Measurements from ENCODE around the gene SP3.
A peak's percentile ranks its signal among the peaks of the same experiment; 100 is the strongest.

Gene SP3

DNA sequence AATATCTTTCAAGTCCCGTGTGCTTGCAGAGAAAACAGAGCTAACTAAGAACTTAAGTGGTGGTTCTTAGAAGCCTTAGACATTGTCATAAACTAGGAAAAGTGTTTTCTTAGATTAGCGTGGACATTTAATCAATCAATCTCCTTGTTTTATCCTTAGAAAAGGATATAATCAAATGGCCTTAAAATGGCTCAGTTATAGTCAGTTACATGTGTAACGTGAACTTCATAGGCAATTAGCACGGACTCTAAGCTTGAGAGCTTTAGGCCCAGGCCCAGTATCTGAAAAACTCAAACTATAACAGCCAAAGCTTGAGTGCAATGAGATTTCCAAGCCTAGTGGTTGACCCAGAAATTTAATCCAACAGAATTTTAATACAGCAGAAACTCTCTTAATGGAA, 43.5 kb upstream of the SP3 start:
- no peaks in the 10 kb centered on the region for H3K36me3 ChIP-seq (ENCODE audit: control insufficient read depth in 1 of 2, insufficient read depth in 2 of 2, low read length in 2 of 2)
- no peak overlapping the region for H3K9ac ChIP-seq (ENCODE audit: low read length)
- H3K27me3 ChIP-seq (ENCODE audit: insufficient read depth, low read length) = no peaks in the 10 kb centered on the region
- H3K14ac ChIP-seq (ENCODE audit: low read length) = no peak overlapping the region
- H3K4me2 ChIP-seq (ENCODE audit: low read length) = no peak overlapping the region
- no peak overlapping the region for H4K12ac ChIP-seq (ENCODE audit: low read depth, low read length)
- no peak for DNase-seq
- H2BK5ac ChIP-seq (ENCODE audit: low read depth, low read length, poor library complexity) = no peak overlapping the region
- no peak overlapping the region for H4K91ac ChIP-seq (ENCODE audit: low read depth, low read length)
- H3K27ac ChIP-seq (ENCODE audit: low read depth, low read length) = peak overlapping the region; percentile 13
- H2AFZ ChIP-seq (ENCODE audit: insufficient read depth, low read length, poor library complexity) = no peak overlapping the region
- no peak overlapping the region for H2BK12ac ChIP-seq (ENCODE audit: low read length)
- H3K79me2 ChIP-seq (ENCODE audit: control insufficient read depth, insufficient read depth, low read length, poor library complexity) = peaks cover 6% of the 10 kb centered on the region
- H3K18ac ChIP-seq (ENCODE audit: low read length) = no peak overlapping the region
- no peak overlapping the region for H4K8ac ChIP-seq (ENCODE audit: low read depth, low read length)
- no peak overlapping the region for H3K23ac ChIP-seq (ENCODE audit: low read length)
- H3K9me3 ChIP-seq (ENCODE audit: insufficient read depth, low read depth, low read length) = no peaks in the 10 kb centered on the region
- no peak overlapping the region for H2AK5ac ChIP-seq (ENCODE audit: low read length)
- H2BK120ac ChIP-seq (ENCODE audit: insufficient read depth, low read length, poor library complexity) = no peak overlapping the region
- WGBS (ENCODE audit: extremely low coverage, insufficient coverage, insufficient read length) = no CpG with 5 or more reads among the region's 4 CpGs
- no peak overlapping the region for H3K4me3 ChIP-seq (ENCODE audit: low read depth, low read length)
- H3K79me1 ChIP-seq (ENCODE audit: low read length) = peaks cover 33% of the 10 kb centered on the region
- H3K4me1 ChIP-seq (ENCODE audit: control insufficient read depth in 1 of 2, insufficient read depth in 2 of 2, low read length in 2 of 2) = peaks cover 27 to 32% of the 10 kb centered on the region in 2 experiments
- H3K4ac ChIP-seq (ENCODE audit: low read depth, low read length) = no peak overlapping the region

DNA sequence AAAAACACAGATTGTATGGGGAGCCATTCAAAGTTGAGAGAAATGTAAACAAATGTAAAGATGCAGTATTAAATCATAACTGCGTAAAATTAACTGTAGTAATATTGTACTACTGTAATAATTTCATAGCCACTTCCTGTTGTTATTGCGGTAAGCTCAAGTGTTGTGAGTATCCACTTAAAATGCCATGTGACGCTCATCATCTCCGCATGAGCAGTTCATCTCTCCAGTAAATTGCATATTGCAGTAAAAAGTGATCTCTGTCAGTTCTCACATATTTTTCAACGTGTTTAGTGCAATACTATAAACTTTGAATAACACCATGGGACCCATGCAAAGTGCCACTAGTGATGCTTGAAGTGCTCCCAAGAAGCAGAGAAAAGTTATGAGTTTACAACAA, 41.8 kb upstream of the SP3 start:
- DNase-seq = no peak
- Histone ChIP-seq H3K27ac (ENCODE audit: low read depth, low read length) (no peak overlapping the region), H3K9me3 (ENCODE audit: insufficient read depth, low read depth, low read length) (no peaks in the 10 kb centered on the region), H3K36me3 (ENCODE audit: control insufficient read depth in 1 of 2, insufficient read depth in 2 of 2, low read length in 2 of 2) (no peaks in the 10 kb centered on the region), H3K18ac (ENCODE audit: low read length) (no peak overlapping the region), H4K12ac (ENCODE audit: low read depth, low read length) (no peak overlapping the region), H3K4me1 (ENCODE audit: control insufficient read depth in 1 of 2, insufficient read depth in 2 of 2, low read length in 2 of 2) (peaks cover 17 to 21% of the 10 kb centered on the region in 2 experiments), H4K8ac (ENCODE audit: low read depth, low read length) (no peak overlapping the region), H3K79me1 (ENCODE audit: low read length) (peaks cover 18% of the 10 kb centered on the region), H3K27me3 (ENCODE audit: insufficient read depth, low read length) (no peaks in the 10 kb centered on the region), H2AK5ac (ENCODE audit: low read length) (no peak overlapping the region), H2BK5ac (ENCODE audit: low read depth, low read length, poor library complexity) (no peak overlapping the region), H3K79me2 (ENCODE audit: control insufficient read depth, insufficient read depth, low read length, poor library complexity) (no peaks in the 10 kb centered on the region), H2BK12ac (ENCODE audit: low read length) (no peak overlapping the region), H3K14ac (ENCODE audit: low read length) (no peak overlapping the region), H2AFZ (ENCODE audit: insufficient read depth, low read length, poor library complexity) (no peak overlapping the region), H3K9ac (ENCODE audit: low read length) (no peak overlapping the region), H3K23ac (ENCODE audit: low read length) (no peak overlapping the region), H2BK120ac (ENCODE audit: insufficient read depth, low read length, poor library complexity) (no peak overlapping the region), H3K4me3 (ENCODE audit: low read depth, low read length) (no peak overlapping the region), H4K91ac (ENCODE audit: low read depth, low read length) (no peak overlapping the region), H3K4me2 (ENCODE audit: low read length) (no peak overlapping the region), H3K4ac (ENCODE audit: low read depth, low read length) (no peak overlapping the region)
- WGBS (ENCODE audit: extremely low coverage, insufficient coverage, insufficient read length) = no CpG with 5 or more reads among the region's 5 CpGs

DNA sequence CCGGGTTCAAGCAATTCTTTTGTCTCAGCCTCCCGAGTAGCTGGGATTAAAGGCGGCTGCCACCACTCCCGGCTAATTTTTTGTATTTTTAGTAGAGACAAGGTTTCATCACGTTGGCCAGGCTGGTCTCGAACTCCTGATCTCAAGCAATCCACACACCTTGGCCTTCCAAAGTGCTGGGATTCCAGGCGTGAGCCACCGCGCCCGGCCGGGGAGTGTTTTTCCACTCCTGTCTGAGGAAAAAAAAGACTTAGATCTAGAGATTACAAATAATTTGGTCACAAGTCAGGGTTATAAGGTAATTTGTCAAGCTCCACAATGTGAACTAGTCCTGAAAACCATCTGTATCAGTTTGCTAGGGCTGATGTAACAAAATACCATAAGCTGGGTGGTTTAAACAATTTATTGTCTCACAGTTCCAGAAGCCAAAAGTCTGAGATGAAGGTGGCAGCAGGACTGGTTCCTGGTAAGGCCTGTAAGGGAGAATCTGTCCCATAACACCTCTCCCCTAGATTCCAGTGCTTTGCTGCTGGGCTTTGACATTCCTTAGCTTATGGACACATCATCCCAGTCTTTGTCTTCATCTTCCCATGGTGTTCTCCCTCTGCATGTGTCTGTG, 40.7 kb upstream of the SP3 start:
- Histone ChIP-seq H3K4me1 (ENCODE audit: control insufficient read depth in 1 of 2, insufficient read depth in 2 of 2, low read length in 2 of 2) (peaks cover 17 to 21% of the 10 kb centered on the region in 2 experiments), H3K18ac (ENCODE audit: low read length) (no peak overlapping the region), H3K79me2 (ENCODE audit: control insufficient read depth, insufficient read depth, low read length, poor library complexity) (no peaks in the 10 kb centered on the region), H3K4me2 (ENCODE audit: low read length) (no peak overlapping the region), H2BK120ac (ENCODE audit: insufficient read depth, low read length, poor library complexity) (peak overlapping the region; percentile 65), H2AK5ac (ENCODE audit: low read length) (no peak overlapping the region), H3K36me3 (ENCODE audit: control insufficient read depth in 1 of 2, insufficient read depth in 2 of 2, low read length in 2 of 2) (no peaks in the 10 kb centered on the region), H2AFZ (ENCODE audit: insufficient read depth, low read length, poor library complexity) (no peak overlapping the region), H3K27me3 (ENCODE audit: insufficient read depth, low read length) (no peaks in the 10 kb centered on the region), H3K27ac (ENCODE audit: low read depth, low read length) (peak overlapping the region; percentile 82), H4K12ac (ENCODE audit: low read depth, low read length) (no peak overlapping the region), H3K4ac (ENCODE audit: low read depth, low read length) (no peak overlapping the region), H4K91ac (ENCODE audit: low read depth, low read length) (peak overlapping the region; percentile 80), H3K14ac (ENCODE audit: low read length) (peak overlapping the region; percentile 19), H2BK5ac (ENCODE audit: low read depth, low read length, poor library complexity) (peak overlapping the region; percentile 55), H4K8ac (ENCODE audit: low read depth, low read length) (peak overlapping the region; percentile 39), H2BK12ac (ENCODE audit: low read length) (peak overlapping the region; percentile 83), H3K9ac (ENCODE audit: low read length) (no peak overlapping the region), H3K23ac (ENCODE audit: low read length) (no peak overlapping the region), H3K4me3 (ENCODE audit: low read depth, low read length) (no peak overlapping the region), H3K79me1 (ENCODE audit: low read length) (peaks cover 18% of the 10 kb centered on the region), H3K9me3 (ENCODE audit: insufficient read depth, low read depth, low read length) (no peaks in the 10 kb centered on the region)
- no CpG with 5 or more reads among the region's 11 CpGs for WGBS (ENCODE audit: extremely low coverage, insufficient coverage, insufficient read length)
- peak; percentile 89 to 98 for DNase-seq

DNA sequence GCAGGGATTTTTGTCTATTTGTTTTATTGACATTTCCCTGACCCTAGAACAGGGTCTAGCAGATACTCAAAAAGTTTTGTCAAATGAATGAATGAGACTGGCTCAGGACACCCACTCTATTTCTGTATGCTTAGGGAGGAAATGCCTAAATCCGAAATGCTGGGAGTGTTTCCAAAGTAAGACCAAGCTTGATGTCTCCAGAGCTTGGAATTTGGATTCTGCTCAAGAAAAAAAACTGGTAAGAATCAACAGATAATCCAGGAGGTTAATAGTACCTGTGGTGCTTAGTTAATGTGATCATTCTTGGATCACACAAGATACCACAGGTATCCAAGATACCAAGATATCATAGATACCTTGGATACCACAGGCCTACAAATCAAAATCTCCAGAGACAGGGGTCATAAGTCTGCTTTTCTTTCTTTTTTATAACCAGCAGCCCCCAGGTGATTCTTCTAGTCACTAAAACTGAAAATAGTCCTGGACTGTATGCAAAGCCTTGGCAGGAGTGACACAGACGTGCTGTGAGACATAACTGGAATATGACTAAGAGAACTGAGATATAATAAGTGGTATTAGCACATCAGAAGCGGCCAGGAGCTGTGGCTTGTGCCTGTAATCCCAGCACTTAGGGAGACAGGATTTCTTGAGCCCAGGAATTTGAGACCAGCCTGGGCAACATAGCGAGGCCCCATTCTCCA, 39.9 kb upstream of the SP3 start:
- H3K23ac ChIP-seq (ENCODE audit: low read length) = no peak overlapping the region
- H3K4ac ChIP-seq (ENCODE audit: low read depth, low read length) = no peak overlapping the region
- H4K91ac ChIP-seq (ENCODE audit: low read depth, low read length) = no peak overlapping the region
- H3K4me3 ChIP-seq (ENCODE audit: low read depth, low read length) = no peak overlapping the region
- peak overlapping the region; percentile 42 for H2BK12ac ChIP-seq (ENCODE audit: low read length)
- H2AFZ ChIP-seq (ENCODE audit: insufficient read depth, low read length, poor library complexity) = no peak overlapping the region
- no peak overlapping the region for H2AK5ac ChIP-seq (ENCODE audit: low read length)
- no CpG with 5 or more reads among the region's 4 CpGs for WGBS (ENCODE audit: extremely low coverage, insufficient coverage, insufficient read length)
- H3K4me1 ChIP-seq (ENCODE audit: control insufficient read depth in 1 of 2, insufficient read depth in 2 of 2, low read length in 2 of 2) = peaks cover 17 to 21% of the 10 kb centered on the region in 2 experiments
- no peaks in the 10 kb centered on the region for H3K79me2 ChIP-seq (ENCODE audit: control insufficient read depth, insufficient read depth, low read length, poor library complexity)
- peak overlapping the region; percentile 82 for H3K27ac ChIP-seq (ENCODE audit: low read depth, low read length)
- H4K12ac ChIP-seq (ENCODE audit: low read depth, low read length) = no peak overlapping the region
- H3K36me3 ChIP-seq (ENCODE audit: control insufficient read depth in 1 of 2, insufficient read depth in 2 of 2, low read length in 2 of 2) = no peaks in the 10 kb centered on the region
- H4K8ac ChIP-seq (ENCODE audit: low read depth, low read length) = no peak overlapping the region
- peak overlapping the region; percentile 68 for H2BK120ac ChIP-seq (ENCODE audit: insufficient read depth, low read length, poor library complexity)
- H3K18ac ChIP-seq (ENCODE audit: low read length) = no peak overlapping the region
- peak; percentile 87 to 91 for DNase-seq
- H3K4me2 ChIP-seq (ENCODE audit: low read length) = no peak overlapping the region
- no peak overlapping the region for H3K9ac ChIP-seq (ENCODE audit: low read length)
- H3K79me1 ChIP-seq (ENCODE audit: low read length) = peaks cover 18% of the 10 kb centered on the region
- H2BK5ac ChIP-seq (ENCODE audit: low read depth, low read length, poor library complexity) = peak overlapping the region; percentile 16
- no peaks in the 10 kb centered on the region for H3K27me3 ChIP-seq (ENCODE audit: insufficient read depth, low read length)
- H3K9me3 ChIP-seq (ENCODE audit: insufficient read depth, low read depth, low read length) = no peaks in the 10 kb centered on the region
- no peak overlapping the region for H3K14ac ChIP-seq (ENCODE audit: low read length)

All from trophoblast cell (in vitro differentiated cells and primary cell).